ENCODE data around the gene FOXP4. TPM values are rescaled to one million over a fixed set of nuclear protein-coding genes. Genes with fewer than 3 reads are reported as not detected.

Gene FOXP4
- total RNA-seq, 1 donor from 2014 or later, result 137 TPM

GRCh38 chr6:41626022-41626421 lies 79.8 kb downstream of the FOXP4 start:
- peaks cover 5% of the 10 kb centered on the region for H3K4me1 Mint-ChIP-seq (ENCODE audit: low read depth)
- H3K27me3 Mint-ChIP-seq, result peaks cover 23% of the 10 kb centered on the region
- no peak overlapping the region for H3K4me3 Mint-ChIP-seq (ENCODE audit: low read depth)
- H3K36me3 Mint-ChIP-seq (ENCODE audit: insufficient read depth), result peaks cover 1% of the 10 kb centered on the region
- no peak for DNase-seq (ENCODE audit: low spot score, unreplicated experiment)
- TF ChIP-seq, protein P1, sequence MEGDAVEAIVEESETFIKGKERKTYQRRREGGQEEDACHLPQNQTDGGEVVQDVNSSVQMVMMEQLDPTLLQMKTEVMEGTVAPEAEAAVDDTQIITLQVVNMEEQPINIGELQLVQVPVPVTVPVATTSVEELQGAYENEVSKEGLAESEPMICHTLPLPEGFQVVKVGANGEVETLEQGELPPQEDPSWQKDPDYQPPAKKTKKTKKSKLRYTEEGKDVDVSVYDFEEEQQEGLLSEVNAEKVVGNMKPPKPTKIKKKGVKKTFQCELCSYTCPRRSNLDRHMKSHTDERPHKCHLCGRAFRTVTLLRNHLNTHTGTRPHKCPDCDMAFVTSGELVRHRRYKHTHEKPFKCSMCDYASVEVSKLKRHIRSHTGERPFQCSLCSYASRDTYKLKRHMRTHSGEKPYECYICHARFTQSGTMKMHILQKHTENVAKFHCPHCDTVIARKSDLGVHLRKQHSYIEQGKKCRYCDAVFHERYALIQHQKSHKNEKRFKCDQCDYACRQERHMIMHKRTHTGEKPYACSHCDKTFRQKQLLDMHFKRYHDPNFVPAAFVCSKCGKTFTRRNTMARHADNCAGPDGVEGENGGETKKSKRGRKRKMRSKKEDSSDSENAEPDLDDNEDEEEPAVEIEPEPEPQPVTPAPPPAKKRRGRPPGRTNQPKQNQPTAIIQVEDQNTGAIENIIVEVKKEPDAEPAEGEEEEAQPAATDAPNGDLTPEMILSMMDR (IDR thresholded peaks at IDR 0.05; ENCODE audit: unreplicated experiment), result no peak
- H3K27ac Mint-ChIP-seq, result no peak overlapping the region
- H3K9me3 Mint-ChIP-seq (ENCODE audit: low read depth), result peaks cover 11% of the 10 kb centered on the region

DNA sequence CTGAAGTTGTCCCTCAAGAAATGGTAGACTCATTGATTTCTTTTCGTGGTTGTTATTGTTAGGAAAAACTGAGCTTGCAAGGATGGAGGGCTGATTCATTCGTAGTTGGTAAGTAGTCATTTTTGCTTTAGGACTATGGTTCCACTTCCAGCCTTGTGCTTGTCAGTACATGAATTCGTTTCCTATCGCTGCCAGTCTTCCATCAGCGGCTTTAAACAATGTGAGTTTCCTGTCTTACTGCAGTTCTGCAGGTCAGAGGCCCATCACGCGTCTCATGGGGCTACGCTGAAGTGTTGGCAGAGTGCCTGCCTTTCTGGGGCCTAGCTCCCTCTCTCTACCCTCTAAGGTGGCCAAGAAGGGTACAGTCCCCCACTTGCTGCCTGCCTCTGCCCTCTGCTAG lies 80.7 kb downstream of the FOXP4 start:
- H3K27me3 Mint-ChIP-seq, result peaks cover 30% of the 10 kb centered on the region
- H3K4me3 Mint-ChIP-seq (ENCODE audit: low read depth), result no peak overlapping the region
- no peaks in the 10 kb centered on the region for H3K36me3 Mint-ChIP-seq (ENCODE audit: insufficient read depth)
- DNase-seq (ENCODE audit: low spot score, unreplicated experiment), result no peak
- H3K4me1 Mint-ChIP-seq (ENCODE audit: low read depth), result peaks cover 5% of the 10 kb centered on the region
- no peak overlapping the region for H3K27ac Mint-ChIP-seq
- H3K9me3 Mint-ChIP-seq (ENCODE audit: low read depth), result peaks cover 6% of the 10 kb centered on the region
- TF ChIP-seq, protein P1 (IDR thresholded peaks at IDR 0.05; ENCODE audit: unreplicated experiment), result no peak

DNA sequence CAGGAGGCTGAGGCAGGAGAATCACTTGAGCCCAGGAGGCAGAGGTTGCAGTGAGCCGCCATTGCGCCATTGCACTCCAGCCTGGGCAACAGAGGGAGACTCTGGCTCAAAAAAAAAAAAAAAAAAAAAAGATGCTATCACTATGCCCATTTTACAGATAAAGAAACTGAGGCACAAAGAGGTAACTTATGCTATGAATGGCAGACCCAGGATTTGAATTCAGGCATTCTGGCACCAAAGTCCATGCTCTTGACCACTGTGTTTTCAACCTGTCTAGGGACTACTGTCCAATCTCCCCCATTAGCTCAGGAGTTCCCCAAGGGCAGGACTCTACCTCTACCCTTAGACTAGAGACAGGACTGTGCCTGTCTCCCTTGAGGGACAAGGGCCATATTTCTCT lies 82.9 kb downstream of the FOXP4 start:
- Mint-ChIP-seq H3K27ac (no peak overlapping the region), H3K4me1 (ENCODE audit: low read depth) (no peaks in the 10 kb centered on the region), H3K9me3 (ENCODE audit: low read depth) (no peaks in the 10 kb centered on the region), H3K36me3 (ENCODE audit: insufficient read depth) (no peaks in the 10 kb centered on the region), H3K27me3 (peaks cover 44% of the 10 kb centered on the region), H3K4me3 (ENCODE audit: low read depth) (no peak overlapping the region)
- DNase-seq (ENCODE audit: low spot score, unreplicated experiment), result no peak
- TF ChIP-seq, protein P1 (IDR thresholded peaks at IDR 0.05; ENCODE audit: unreplicated experiment), result no peak

DNA sequence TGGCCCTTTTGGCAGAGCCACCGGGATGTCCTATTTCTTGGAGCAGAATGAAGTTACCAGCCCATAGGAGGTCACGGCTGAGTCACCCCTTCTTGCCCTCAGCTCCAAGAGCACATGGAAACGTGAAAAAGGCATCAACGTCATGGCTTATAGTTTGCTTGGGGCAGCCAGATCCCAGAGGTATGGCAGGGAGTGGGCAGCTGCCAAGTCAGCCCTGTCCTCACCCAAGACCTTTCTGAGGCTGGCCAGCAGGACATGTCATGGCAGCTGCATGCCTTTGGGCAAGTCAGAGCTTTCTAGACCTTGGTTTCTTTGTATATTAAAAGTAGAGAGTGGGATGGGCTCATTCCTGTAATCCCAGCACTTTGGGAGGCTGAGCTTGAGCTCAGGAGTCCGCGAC lies 83.9 kb downstream of the FOXP4 start:
- Mint-ChIP-seq H3K27ac (no peak overlapping the region), H3K36me3 (ENCODE audit: insufficient read depth) (no peaks in the 10 kb centered on the region), H3K4me3 (ENCODE audit: low read depth) (no peak overlapping the region), H3K4me1 (ENCODE audit: low read depth) (no peaks in the 10 kb centered on the region), H3K9me3 (ENCODE audit: low read depth) (no peaks in the 10 kb centered on the region), H3K27me3 (peaks cover 52% of the 10 kb centered on the region)
- DNase-seq (ENCODE audit: low spot score, unreplicated experiment), result no peak
- TF ChIP-seq, protein P1 (IDR thresholded peaks at IDR 0.05; ENCODE audit: unreplicated experiment), result no peak

DNA sequence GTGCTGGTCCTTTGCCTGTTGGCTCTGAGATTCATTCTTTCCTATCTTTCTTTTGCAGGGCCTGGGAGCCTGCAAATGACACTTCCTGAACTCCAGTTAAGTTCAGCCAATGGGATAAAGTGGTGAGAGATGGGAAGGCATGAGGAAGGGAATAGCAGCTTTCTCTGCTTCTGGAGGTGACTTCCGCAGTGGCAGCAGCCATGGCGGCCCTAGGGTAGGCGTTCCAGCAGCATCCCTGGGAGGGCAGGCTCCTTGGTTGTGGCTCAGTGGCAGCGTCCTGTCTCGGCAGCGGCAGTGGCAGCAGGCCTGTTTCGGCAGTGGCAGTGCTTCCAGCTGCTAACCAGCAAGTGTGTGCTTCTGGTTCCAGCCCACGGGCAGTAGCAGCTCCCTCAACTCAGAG lies 84.8 kb downstream of the FOXP4 start:
- H3K27ac Mint-ChIP-seq, result no peak overlapping the region
- peaks cover 54% of the 10 kb centered on the region for H3K27me3 Mint-ChIP-seq
- H3K9me3 Mint-ChIP-seq (ENCODE audit: low read depth), result no peaks in the 10 kb centered on the region
- no peaks in the 10 kb centered on the region for H3K36me3 Mint-ChIP-seq (ENCODE audit: insufficient read depth)
- H3K4me1 Mint-ChIP-seq (ENCODE audit: low read depth), result no peaks in the 10 kb centered on the region
- no peak for DNase-seq (ENCODE audit: low spot score, unreplicated experiment)
- TF ChIP-seq, protein P1 (IDR thresholded peaks at IDR 0.05; ENCODE audit: unreplicated experiment), result no peak
- H3K4me3 Mint-ChIP-seq (ENCODE audit: low read depth), result no peak overlapping the region
